ENCODE measurements around the gene COL25A1.

COL25A1 gene

DNA sequence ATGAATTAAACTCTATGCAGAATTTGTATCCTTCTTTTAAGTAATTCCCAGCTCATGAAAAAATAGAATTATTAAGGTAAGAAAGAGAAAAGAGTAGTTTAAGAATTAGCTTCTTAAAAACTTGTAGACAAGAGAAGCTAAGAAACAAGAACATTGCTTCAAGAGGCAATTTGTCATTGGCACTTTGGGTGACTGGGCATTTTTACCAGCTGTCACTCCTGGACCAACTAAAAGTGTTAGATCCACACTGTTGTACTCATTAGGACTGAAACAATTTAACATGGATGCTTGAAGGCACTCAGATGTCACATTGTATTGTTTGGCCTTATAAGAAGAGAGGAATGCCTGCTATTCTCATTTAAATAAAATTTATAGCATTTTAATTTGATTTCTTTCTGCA, 7.4 kb downstream of the COL25A1 start:
- TF ChIP-seq, protein P1, sequence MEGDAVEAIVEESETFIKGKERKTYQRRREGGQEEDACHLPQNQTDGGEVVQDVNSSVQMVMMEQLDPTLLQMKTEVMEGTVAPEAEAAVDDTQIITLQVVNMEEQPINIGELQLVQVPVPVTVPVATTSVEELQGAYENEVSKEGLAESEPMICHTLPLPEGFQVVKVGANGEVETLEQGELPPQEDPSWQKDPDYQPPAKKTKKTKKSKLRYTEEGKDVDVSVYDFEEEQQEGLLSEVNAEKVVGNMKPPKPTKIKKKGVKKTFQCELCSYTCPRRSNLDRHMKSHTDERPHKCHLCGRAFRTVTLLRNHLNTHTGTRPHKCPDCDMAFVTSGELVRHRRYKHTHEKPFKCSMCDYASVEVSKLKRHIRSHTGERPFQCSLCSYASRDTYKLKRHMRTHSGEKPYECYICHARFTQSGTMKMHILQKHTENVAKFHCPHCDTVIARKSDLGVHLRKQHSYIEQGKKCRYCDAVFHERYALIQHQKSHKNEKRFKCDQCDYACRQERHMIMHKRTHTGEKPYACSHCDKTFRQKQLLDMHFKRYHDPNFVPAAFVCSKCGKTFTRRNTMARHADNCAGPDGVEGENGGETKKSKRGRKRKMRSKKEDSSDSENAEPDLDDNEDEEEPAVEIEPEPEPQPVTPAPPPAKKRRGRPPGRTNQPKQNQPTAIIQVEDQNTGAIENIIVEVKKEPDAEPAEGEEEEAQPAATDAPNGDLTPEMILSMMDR (IDR thresholded peaks at IDR 0.05) = no peak
- H3K27ac ChIP-seq = no peak overlapping the region

DNA sequence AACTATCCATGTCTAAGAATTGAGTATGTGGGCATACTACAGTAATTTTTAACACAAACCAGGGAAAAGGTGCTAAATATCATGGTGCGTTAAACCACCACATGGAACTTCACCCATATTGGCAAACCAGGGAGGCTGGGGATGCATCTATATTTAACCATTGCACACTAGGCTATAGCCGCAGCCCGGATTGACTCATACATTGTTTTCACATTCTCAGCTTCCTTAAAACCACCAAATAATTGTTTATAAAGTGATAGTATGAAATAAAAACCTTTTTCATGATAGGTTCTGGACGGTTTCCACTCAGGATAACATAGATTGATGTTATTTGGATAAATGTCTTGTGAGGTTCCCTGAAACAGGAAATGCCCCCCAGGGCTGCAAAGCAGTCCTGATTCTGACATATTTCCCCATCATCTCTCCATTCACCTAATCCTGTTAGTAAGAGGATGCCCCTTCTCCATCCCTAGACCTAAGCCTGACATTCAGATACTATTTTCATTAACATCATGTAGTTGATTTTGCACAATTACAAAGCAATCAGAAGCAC, 7.9 kb downstream of the COL25A1 start:
- TF ChIP-seq, protein P1 (IDR thresholded peaks at IDR 0.05) = no peak
- Histone ChIP-seq H3K4me2 (ENCODE audit: low read length) (no peak overlapping the region), H3K4me1 (no peaks in the 10 kb centered on the region), H3K4me3 (ENCODE audit: low read depth, low read length) (no peak overlapping the region), H3K79me2 (no peaks in the 10 kb centered on the region), H2AFZ (no peak overlapping the region), H3K9me3 (ENCODE audit: control insufficient read depth, low read length) (no peaks in the 10 kb centered on the region), H3K36me3 (ENCODE audit: control insufficient read depth, insufficient read depth, low read length) (no peaks in the 10 kb centered on the region), H3K27ac (no peak overlapping the region), H3K9ac (no peak overlapping the region), H3K27me3 (ENCODE audit: control insufficient read depth, insufficient read depth, low read length) (no peaks in the 10 kb centered on the region)

More for the DNA sequence above, 7.4 kb downstream of the COL25A1 start:
- no peak overlapping the region for H3K9ac ChIP-seq
- no peak overlapping the region for H3K4me2 ChIP-seq (ENCODE audit: low read length)
- H3K36me3 ChIP-seq (ENCODE audit: control insufficient read depth, insufficient read depth, low read length) = no peaks in the 10 kb centered on the region
- H3K4me3 ChIP-seq (ENCODE audit: low read depth, low read length) = no peak overlapping the region
- H2AFZ ChIP-seq = no peak overlapping the region
- H3K4me1 ChIP-seq = no peaks in the 10 kb centered on the region
- no peaks in the 10 kb centered on the region for H3K79me2 ChIP-seq
- H3K9me3 ChIP-seq (ENCODE audit: control insufficient read depth, low read length) = no peaks in the 10 kb centered on the region
- no peaks in the 10 kb centered on the region for H3K27me3 ChIP-seq (ENCODE audit: control insufficient read depth, insufficient read depth, low read length)

DNA sequence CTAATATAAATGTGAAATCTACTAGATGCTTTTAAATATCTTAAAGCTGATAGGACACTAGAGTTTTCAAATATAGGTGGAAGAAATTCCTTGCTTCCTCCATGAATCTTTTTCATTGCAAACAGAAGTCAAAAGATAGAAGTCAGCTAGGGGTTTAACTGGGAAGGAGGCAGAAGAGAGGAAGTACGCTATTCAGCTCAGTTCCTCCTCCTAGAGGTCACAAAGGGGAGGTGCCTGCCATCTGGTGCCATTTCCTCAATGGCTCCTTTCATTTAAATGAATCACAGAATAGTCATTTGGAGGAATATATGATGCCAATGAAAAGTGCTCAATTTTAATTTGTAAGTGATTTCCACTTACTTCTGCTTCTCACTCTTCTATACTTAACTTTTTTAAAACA, 8.5 kb downstream of the COL25A1 start:
- Histone ChIP-seq H3K4me2 (ENCODE audit: low read length) (no peak overlapping the region), H3K9ac (no peak overlapping the region), H3K79me2 (no peaks in the 10 kb centered on the region), H3K9me3 (ENCODE audit: control insufficient read depth, low read length) (no peaks in the 10 kb centered on the region), H3K27ac (no peak overlapping the region), H3K27me3 (ENCODE audit: control insufficient read depth, insufficient read depth, low read length) (no peaks in the 10 kb centered on the region), H3K4me3 (ENCODE audit: low read depth, low read length) (no peak overlapping the region), H3K4me1 (no peaks in the 10 kb centered on the region), H3K36me3 (ENCODE audit: control insufficient read depth, insufficient read depth, low read length) (no peaks in the 10 kb centered on the region), H2AFZ (no peak overlapping the region)
- TF ChIP-seq, protein P1 (IDR thresholded peaks at IDR 0.05) = no peak

DNA sequence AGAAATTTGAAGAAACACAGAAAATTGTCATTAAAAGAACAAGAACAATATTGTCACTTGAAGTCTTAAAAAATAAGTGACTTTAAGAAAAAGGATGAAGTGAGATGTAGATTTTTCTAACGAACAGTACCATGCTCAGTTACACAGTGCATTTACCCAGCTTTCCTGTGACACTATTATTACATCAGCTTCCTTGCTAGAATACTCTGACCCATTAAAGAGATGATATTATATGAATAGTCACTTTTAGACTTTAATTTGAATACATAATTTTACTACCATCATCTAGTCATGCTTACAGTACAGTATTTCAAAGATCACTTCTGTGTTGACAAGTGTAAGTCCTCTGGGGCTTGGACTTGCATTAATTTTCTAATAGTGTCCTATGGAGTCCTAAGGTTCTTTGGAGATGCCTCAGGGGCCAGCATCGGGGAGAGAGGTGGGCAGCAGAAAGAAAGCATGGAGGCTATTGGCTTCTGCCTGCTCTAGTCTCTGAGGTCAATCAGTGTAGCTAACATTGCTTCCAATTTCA, 10.7 kb downstream of the COL25A1 start:
- Histone ChIP-seq H3K27me3 (ENCODE audit: control insufficient read depth, insufficient read depth, low read length) (no peaks in the 10 kb centered on the region), H3K4me2 (ENCODE audit: low read length) (no peak overlapping the region), H3K9me3 (ENCODE audit: control insufficient read depth, low read length) (no peaks in the 10 kb centered on the region), H3K9ac (no peak overlapping the region), H3K27ac (no peak overlapping the region), H3K4me3 (ENCODE audit: low read depth, low read length) (no peak overlapping the region), H3K79me2 (no peaks in the 10 kb centered on the region), H3K36me3 (ENCODE audit: control insufficient read depth, insufficient read depth, low read length) (no peaks in the 10 kb centered on the region), H2AFZ (no peak overlapping the region), H3K4me1 (no peaks in the 10 kb centered on the region)
- TF ChIP-seq, protein P1 (IDR thresholded peaks at IDR 0.05) = no peak

DNA sequence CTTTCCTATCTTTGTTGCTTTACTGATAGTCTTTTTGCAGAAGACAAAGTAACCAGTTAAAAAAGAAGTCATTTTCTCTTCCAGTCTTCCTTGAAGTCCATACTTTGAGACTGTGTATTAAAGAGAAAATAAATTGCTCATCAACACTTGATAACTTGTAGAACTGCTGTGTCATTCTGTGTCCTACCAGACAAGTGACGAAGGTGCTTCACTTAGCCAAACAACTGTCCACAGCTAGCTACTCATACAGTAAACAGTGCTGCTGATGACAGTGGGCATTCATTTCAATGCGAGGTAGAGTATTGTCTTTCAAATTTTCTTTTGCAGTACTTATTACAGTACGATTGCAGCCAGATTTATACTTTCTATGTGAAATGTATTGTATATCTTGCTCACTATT, 11.5 kb downstream of the COL25A1 start:
- no peaks in the 10 kb centered on the region for H3K79me2 ChIP-seq
- H3K27me3 ChIP-seq (ENCODE audit: control insufficient read depth, insufficient read depth, low read length) = no peaks in the 10 kb centered on the region
- H2AFZ ChIP-seq = no peak overlapping the region
- no peak overlapping the region for H3K4me3 ChIP-seq (ENCODE audit: low read depth, low read length)
- H3K27ac ChIP-seq = no peak overlapping the region
- H3K9me3 ChIP-seq (ENCODE audit: control insufficient read depth, low read length) = no peaks in the 10 kb centered on the region
- H3K4me1 ChIP-seq = no peaks in the 10 kb centered on the region
- H3K36me3 ChIP-seq (ENCODE audit: control insufficient read depth, insufficient read depth, low read length) = no peaks in the 10 kb centered on the region
- H3K9ac ChIP-seq = no peak overlapping the region
- TF ChIP-seq, protein P1 (IDR thresholded peaks at IDR 0.05) = no peak
- no peak overlapping the region for H3K4me2 ChIP-seq (ENCODE audit: low read length)

All from parathyroid adenoma (tissue), 2 donors.